Activated T-cell treated with anti-CD3 and anti-CD28 coated beads for 4 hours (primary cell): ENCODE data around the gene SLC17A2.

Experiments
- DNase-seq: peaks from one replicate; pipeline ENCODE4 v3.0.0-alpha.2; 2020

Gene SLC17A2, protein sequence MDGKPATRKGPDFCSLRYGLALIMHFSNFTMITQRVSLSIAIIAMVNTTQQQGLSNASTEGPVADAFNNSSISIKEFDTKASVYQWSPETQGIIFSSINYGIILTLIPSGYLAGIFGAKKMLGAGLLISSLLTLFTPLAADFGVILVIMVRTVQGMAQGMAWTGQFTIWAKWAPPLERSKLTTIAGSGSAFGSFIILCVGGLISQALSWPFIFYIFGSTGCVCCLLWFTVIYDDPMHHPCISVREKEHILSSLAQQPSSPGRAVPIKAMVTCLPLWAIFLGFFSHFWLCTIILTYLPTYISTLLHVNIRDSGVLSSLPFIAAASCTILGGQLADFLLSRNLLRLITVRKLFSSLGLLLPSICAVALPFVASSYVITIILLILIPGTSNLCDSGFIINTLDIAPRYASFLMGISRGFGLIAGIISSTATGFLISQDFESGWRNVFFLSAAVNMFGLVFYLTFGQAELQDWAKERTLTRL

GRCh38 chr6:25930532-25931410 lies at the start of gene SLC17A2:
Gene SLC17A2, minus strand, starts transcription at chr6:25930691. Its CDS starts 4,895 bp downstream, at chr6:25925796.
- DNase-seq = no peak

- DNase-seq = no peak
These were observed 45.6 kb upstream of the SLC17A2 start for GRCh38 chr6:25975923-25976560.

DNA sequence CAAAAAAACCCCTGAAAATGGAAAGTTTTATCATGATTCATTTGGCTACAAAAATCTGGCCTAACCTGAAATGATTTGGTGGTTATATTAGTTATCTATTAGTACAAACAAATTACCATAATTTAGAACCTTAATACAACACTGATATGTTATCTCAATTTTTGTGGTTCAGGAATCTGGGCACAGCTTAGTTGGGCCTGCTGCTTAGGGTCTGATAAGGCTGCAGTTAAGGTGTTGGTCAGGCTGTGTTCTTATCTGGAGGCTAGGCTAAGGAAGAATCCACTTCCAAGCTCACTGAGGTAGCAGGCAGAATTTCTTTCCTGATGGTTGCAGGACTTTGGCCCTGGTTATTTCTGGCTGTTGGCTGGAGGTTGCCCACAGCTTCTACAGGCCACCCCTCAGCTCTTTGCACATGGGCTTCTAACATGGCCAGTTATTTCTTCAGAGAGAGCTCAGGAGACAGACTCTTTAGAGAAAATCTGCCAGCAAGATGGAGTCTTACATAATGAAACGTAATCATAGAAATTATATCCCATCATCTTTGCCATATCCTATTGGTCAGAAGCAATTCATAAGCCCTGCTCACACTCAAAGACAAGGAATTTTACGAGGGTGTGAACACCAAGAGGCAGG lies 43.5 kb upstream of the SLC17A2 start:
- no peak for DNase-seq

GRCh38 chr6:25972902-25973301 lies 42.4 kb upstream of the SLC17A2 start:
- no peak for DNase-seq

DNA sequence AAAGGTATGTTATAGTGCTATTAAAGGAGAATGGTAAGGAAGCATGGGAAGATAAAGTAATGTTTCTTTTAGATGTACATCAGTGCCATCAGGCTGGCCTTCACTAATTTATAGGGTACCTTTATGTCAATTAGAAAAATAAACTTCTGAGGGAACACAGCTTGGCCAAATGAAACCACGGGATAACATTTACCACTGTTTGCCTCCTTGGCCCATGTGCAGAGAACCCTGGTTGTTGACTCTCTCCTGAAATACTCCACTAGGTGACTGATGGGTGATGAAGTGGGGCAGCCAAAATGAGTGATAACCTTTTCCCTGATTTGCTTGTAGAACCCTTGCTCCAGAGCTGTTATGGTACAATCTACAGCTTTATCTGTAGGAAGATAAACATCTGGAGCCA lies 41.6 kb upstream of the SLC17A2 start:
- DNase-seq = no peak

DNA sequence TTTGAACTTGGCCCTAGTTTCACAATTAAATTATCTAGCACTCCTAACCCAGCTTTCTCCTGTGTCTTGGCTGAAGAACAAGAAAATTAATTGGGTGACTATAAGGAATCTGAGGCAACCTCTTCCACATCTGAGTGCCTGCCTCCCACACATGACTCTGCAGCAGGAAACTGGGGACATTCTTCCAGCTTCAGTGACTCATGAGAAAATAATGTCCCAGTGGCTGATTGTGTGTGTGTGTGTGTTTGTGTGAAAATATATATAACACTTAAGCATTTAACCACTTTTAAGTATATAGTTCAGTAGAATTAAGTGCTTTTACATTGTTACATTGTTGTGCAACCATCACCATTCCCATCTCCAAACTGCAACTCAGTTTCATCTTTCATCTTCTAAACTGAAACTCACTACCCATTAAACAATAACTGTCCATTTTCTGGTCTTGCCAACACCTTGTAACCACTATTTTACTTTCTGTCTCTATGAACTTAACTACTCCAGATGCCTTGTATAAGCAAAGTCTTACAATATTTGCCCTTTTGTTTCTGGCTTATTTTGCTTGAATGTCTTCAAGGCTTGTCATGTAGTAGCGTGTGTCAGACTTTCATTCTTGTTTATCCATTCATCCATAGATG lies 40.8 kb upstream of the SLC17A2 start:
- DNase-seq = no peak

- DNase-seq = no peak
These were observed 38.3 kb upstream of the SLC17A2 start for GRCh38 chr6:25968769-25969168.

GRCh38 chr6:25966711-25967110 lies 36.2 kb upstream of the SLC17A2 start:
- no peak for DNase-seq

- DNase-seq = no peak
These were observed 34.6 kb upstream of the SLC17A2 start for GRCh38 chr6:25965058-25965457.

- DNase-seq = no peak
These were observed 33.1 kb upstream of the SLC17A2 start for GRCh38 chr6:25963426-25964123.

- DNase-seq = peak; percentile 65
These were observed 31.9 kb upstream of the SLC17A2 start, which contains the start of gene TRIM38 for GRCh38 chr6:25962149-25963127. Gene TRIM38, plus strand, starts transcription at chr6:25962802. Its CDS starts 3,721 bp downstream, at chr6:25966523.

DNA sequence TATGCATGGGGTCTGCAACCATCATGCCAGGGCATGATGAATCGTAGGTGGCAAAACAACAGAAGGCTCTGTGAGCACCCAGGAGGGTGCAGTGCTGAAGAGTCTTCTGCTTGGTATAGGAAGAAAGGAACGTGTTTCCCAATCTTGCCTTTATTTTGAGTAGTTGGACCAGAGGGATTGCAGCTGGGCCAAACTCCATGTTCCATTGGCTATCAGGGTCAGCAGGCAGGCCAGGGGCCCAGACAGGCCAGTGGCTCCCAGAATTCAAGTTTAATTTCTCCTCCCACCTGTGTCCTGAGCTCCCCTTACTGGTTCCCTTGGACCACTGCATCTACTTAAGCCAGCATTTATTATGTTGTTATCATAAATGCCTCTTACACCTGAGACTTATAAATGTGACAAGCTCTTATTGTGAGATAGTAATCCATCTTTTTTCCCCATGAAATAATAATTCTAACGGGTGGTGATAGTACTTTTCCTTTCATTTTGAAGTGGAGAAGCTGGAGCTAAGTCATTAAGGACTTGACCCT lies 31.2 kb upstream of the SLC17A2 start:
- DNase-seq = no peak

- DNase-seq = no peak
These were observed 30.2 kb upstream of the SLC17A2 start for GRCh38 chr6:25960734-25961133.

- DNase-seq = no peak
These were observed 29.5 kb upstream of the SLC17A2 start for GRCh38 chr6:25959890-25960536.

DNA sequence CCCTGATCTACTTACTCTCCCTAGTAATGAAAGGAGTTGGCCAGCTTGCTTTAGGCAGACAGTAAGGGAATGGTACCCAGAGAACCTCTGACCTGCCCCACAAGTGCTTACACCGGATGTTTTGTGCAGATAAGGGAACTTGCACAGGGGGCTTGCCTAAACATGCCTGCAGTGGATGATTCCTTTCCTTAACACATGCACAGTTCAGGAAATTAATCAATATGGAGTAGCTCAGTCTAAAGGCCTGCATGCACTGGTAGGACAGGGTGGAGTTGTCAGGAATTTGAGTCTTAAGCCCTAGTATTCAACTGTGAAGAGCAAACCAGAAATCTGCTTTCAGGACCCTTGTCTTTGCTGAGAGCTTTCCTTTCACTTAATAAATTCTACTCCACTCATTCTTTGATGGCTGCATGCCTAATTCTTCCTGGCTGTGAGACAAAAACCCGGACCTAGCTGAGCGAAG lies 28.2 kb upstream of the SLC17A2 start:
- DNase-seq = no peak

- DNase-seq = no peak
These were observed 25.7 kb upstream of the SLC17A2 start for GRCh38 chr6:25956226-25956625.

DNA sequence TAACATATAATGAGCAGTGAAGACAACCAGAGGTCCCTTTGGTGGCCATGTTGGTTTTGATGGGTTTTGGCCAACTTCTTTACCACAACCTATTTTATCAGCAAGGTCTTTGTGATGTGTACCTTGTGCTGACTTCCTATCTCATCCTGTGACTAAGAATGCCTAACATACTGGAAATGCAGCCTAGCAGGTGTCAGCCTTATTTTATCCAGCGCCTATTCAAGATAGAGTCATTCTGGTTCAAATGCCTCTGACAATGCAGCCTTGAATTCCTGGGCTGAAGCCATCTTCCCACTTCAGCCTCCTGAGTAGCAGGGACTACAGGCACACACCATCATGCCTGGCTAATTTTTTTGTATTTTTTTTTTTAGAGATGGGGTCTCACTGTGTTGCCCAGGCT lies 24.3 kb upstream of the SLC17A2 start:
- no peak for DNase-seq

DNA sequence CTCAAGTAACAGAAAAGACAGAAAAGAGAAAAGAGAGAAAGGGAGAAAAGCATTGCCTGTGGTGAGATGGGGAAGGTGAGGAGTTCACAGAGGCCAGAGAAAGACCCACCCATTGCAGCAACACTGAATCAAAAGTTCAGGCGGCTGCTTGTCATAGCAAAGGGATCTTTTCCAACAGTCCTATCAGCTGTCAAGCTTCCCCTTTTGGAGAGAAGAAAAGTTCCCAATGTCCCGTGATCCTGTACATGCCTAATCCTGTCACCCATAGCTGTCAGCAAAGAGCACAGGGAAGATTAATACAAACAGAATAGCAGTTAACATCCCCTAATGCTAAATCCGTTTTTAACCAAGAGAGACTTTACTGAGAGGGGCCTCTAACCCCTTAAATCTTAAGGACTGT lies 23.2 kb upstream of the SLC17A2 start:
- no peak for DNase-seq

- DNase-seq = no peak
These were observed 22.0 kb upstream of the SLC17A2 start for GRCh38 chr6:25952535-25952934.
